IPS-18c (cell line): ENCODE data around the gene ZBTB20.

Source experiments
- H3K4me3 ChIP-seq: 2 replicates; pipeline ENCODE4 v1.7.0; 2013; ENCODE audit warnings: low read depth, mild to moderate bottlenecking, low read length, moderate library complexity; ENCODE audit not compliant: insufficient read depth
- H3K9me3 ChIP-seq: one replicate; pipeline ENCODE4 v1.6.1; 2013; ENCODE audit warnings: mild to moderate bottlenecking, low read length, moderate library complexity; ENCODE audit not compliant: control insufficient read depth, insufficient read depth

The ZBTB20 gene

DNA sequence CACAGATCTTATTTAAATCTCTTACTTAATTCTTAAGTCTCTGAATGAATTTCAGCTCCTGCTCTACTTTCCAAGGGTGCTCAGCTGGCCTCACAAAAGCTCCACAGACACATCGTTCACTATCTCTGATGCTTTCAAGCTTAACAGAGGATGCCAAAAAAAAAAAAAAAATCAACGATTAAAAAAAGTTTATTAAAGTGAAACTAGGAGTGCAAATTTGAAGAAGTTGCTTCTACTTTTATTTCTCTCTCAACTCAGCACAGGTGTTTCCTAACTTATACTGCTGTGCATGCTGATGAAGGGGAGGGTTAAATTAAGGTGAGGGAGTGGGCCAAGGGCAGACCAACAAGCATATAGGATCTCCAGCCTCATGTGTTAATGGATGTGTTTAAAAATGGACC lies 696.0 kb downstream of the ZBTB20 start:
- H3K4me3 ChIP-seq: no peak overlapping the region
- no peaks in the 10 kb centered on the region for H3K9me3 ChIP-seq

DNA sequence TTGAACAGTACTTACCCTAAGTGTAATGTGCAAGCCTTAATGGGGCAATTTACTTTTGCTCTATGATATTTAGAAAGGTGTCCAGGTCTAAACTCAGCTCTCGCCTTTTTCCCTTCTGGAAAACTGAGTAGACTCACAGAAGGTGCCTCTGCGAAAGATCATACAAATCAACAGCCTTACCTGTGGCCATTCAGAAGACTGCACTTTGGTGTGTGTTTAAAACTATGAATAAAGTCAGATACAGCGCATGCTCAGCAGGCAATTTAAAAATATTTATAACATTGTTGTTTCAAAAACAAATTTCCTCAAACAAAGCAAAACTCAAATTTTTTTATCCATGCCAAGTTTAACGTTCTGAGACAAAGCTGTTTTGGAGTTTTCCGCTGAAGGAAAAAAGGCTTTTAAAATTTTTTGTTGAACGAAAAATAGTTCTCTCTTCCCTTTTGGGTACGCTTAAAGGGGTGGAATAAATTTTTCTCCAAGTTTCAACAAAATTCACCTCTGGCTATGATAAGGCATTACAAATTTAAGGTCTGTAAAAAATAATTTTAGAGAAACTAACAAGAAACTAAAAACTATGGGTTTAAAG lies 697.0 kb downstream of the ZBTB20 start:
- Histone ChIP-seq H3K4me3 (no peak overlapping the region), H3K9me3 (no peaks in the 10 kb centered on the region)

DNA sequence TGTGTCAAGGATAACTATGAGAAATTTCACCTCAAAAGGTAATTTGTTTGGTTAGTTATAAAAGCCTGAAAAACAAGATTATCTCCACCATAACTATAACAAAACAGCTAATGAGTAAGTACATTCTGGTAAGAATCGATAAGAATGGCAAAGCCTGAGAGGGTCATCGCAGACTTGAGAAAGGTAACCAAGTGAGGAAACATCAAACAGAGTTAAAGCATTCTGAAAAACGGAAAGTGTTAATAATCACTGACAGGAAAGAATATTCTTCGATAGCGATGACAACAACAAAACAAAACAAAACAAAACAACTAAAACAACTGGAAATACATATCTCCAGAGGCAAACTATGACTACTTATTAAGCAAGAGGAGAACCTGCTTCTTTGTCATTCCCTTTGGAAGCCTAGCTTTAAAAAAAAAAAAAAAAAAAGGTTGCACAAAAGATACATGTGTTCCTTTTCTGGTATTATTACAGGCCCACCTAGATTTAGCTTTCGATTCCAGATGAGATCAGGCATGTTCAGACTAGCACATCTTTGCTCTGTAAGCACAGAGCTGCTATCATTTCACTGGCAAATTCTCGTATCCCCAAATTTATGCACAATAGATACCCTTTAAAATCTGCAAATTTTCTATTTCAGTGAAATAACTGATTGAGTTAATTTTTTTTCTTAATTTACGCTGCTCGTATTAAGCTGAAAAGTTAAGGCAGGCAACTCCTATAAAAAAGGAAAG lies 697.6 kb downstream of the ZBTB20 start:
- no peak overlapping the region for H3K4me3 ChIP-seq

GRCh38 chr3:114447950-114448479 lies 699.1 kb downstream of the ZBTB20 start:
- Histone ChIP-seq H3K4me3 (no peak overlapping the region), H3K9me3 (no peaks in the 10 kb centered on the region)

More for the DNA sequence above, 697.6 kb downstream of the ZBTB20 start:
- H3K9me3 ChIP-seq: no peaks in the 10 kb centered on the region

- H3K9me3 ChIP-seq: no peaks in the 10 kb centered on the region
- H3K4me3 ChIP-seq: no peak overlapping the region
These were observed 699.5 kb downstream of the ZBTB20 start for GRCh38 chr3:114447545-114447944.

- Histone ChIP-seq H3K4me3 (no peak overlapping the region), H3K9me3 (no peaks in the 10 kb centered on the region)
These were observed 700.5 kb downstream of the ZBTB20 start for GRCh38 chr3:114446600-114446999.

- no peak overlapping the region for H3K4me3 ChIP-seq
- no peaks in the 10 kb centered on the region for H3K9me3 ChIP-seq
These were observed 701.9 kb downstream of the ZBTB20 start for GRCh38 chr3:114445233-114445632.

GRCh38 chr3:114444216-114444615 lies 702.9 kb downstream of the ZBTB20 start:
- Histone ChIP-seq H3K4me3 (no peak overlapping the region), H3K9me3 (no peaks in the 10 kb centered on the region)

DNA sequence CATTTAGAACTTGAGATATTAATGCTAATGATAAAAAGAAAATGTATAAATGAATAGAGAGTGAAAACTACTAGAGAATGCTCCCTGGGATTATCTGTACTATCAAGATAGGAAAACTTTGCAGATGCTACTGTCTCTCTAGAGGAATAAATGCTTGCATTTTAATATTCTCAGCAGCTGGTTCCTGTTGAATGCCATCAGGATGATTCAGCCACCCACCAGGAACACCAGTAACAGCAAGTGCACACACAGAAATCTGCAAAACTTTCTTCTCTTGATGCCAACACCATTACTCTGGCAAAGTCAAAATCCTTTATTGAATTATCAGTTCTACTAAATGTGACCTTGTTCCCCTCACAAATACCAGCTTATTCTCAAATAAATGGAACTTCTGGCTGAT lies 704.8 kb downstream of the ZBTB20 start:
- H3K4me3 ChIP-seq: no peak overlapping the region
- no peaks in the 10 kb centered on the region for H3K9me3 ChIP-seq

DNA sequence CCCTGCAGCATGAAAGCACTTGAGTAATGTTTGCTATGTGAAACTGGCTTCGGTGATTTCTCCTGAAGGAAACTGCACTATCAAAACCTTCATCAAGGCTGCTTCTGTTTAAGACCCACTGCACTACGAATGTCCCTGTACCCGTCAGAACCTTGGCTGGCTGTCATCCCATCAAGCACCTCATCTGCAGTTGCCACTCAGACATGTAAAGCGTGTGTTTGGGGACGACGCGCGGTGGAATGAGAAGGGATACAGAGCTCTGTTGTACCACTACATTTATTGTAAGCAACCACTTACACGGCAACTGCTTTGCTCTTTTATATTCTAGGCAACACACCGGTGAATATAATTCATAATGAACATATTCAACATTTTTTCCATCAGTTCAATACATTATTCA lies 705.7 kb downstream of the ZBTB20 start:
- H3K9me3 ChIP-seq: no peaks in the 10 kb centered on the region
- H3K4me3 ChIP-seq: no peak overlapping the region

DNA sequence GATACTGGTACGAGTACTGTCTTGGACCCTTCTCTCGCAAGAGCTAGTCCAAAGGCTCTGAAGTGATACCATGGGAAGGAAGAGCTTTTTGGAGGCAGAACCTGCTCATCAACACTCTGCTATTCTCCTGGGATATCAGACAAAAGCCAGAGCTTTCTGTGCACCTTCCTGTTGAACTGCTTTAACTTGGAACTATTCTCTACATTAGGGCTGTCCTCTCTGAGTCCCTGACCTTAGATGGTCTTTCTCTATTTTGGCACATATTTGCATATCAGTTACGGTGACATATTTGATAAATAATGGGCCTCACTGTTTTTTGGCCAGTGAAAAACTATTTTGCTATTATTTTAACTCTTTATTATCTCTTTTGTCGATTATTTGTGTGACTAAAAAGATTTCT lies 706.4 kb downstream of the ZBTB20 start:
- no peaks in the 10 kb centered on the region for H3K9me3 ChIP-seq
- no peak overlapping the region for H3K4me3 ChIP-seq

DNA sequence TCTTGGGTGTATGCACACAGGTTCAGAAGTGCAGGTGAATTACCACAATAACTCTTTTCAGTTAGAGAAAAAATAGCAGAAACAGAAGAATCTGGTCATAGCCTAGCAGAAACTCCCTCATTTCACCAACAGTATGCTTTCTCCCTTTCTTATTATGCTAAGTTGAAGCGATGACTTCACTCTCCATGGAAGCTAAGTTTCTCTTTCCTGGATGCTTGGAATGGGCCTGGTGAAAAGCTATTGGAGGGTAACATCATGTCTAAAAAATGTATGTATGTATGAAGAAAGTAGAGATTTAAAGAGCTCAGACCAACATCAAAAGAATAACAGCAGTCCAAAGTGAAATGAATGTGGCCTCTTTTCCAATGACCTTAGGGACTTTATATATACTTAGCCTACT lies 707.8 kb downstream of the ZBTB20 start:
- Histone ChIP-seq H3K9me3 (no peaks in the 10 kb centered on the region), H3K4me3 (no peak overlapping the region)

DNA sequence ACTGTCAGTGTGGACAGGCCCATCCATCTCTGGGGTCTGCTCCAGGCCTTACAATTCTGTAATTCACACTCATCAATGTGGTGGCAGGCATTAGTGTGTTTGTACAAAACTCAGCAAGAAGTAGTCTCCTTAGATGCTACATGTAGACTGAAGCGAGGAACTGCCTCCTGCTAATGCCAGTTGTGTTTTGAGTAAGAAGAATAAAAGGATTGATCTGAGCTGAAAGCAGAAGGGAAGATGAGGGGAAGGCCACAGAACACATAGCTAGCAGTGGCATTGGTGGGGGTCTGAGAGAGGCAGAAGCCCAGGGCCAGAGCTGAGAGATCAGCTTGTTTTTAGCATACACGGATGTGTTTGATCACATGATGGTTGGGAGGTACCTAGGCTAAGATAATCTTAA lies 709.2 kb downstream of the ZBTB20 start:
- Histone ChIP-seq H3K9me3 (no peaks in the 10 kb centered on the region), H3K4me3 (no peak overlapping the region)

DNA sequence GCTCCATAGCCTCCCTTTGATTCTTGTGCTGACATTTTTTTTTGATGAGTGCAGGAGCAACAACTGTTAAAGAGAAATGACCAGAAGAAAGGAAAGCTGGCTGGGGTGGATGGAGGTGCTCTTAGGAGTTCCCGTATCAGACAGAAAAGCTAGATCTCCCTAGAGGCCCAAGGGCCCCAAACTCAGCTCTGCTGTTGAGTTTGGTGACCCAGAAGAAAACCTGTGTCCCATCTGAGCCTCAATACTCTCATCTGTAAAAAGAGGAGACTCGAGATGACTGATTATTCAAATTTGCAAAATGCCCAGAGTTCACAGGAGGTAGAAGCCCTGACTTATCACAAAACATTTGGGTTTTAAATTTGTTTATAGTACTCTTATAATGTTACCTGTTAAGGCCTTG lies 710.9 kb downstream of the ZBTB20 start:
- no peaks in the 10 kb centered on the region for H3K9me3 ChIP-seq
- no peak overlapping the region for H3K4me3 ChIP-seq

DNA sequence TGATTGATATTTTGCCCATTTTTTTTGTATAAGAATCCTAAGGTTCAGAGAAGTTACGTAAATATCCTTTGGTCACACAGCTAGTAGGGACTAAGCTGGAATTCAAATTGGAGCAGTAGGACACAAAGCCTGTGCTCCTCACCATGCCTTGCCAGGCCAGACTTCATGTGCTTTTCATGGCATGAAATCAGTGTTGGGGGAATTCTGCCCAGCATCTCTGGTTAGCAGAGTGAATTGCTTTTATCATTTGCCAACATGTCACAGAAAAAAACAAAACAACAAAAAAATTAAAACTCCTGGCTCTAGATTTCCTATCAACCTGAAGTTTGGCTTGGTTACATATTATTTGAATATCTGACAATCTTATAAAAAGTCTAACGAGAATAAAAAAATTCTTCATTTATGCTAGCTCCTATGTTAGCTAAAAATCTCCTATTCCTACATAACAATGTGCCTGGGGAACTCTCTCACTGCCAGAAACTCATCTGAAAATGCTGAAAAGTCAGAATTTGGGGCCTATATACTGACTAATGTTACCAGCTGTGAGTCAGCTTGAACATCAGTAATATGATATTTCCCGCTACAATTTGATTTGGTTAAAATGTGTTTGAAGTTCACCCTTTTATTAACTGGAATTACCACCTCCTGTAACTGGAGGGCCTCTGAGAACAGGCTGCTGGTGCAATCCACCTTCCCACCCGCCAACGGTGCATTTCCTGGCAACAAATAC lies 711.5 kb downstream of the ZBTB20 start:
- Histone ChIP-seq H3K4me3 (no peak overlapping the region), H3K9me3 (no peaks in the 10 kb centered on the region)

- no peak overlapping the region for H3K4me3 ChIP-seq
- no peaks in the 10 kb centered on the region for H3K9me3 ChIP-seq
These were observed 714.8 kb downstream of the ZBTB20 start for GRCh38 chr3:114432310-114432709.

GRCh38 chr3:114428044-114428595 lies 719.0 kb downstream of the ZBTB20 start:
- Histone ChIP-seq H3K4me3 (no peak overlapping the region), H3K9me3 (no peaks in the 10 kb centered on the region)
